OCI-LY1 (cell line): Measurements from ENCODE around the gene LRRC2.

Experiments used
- CTCF ChIP-seq: fragments of 200-600 bp; sonication (generic), shearing (Covaris generic); IDR thresholded peaks from 2 replicates; pipeline ENCODE4 v1.5.1; 2017; ENCODE audit warnings: mild to moderate bottlenecking, antibody characterized with exemption, low read length, moderate library complexity, mixed read lengths
- EZH2 ChIP-seq: fragments of 200-600 bp; sonication (generic), shearing (Covaris generic); IDR thresholded peaks from 2 replicates; pipeline ENCODE4 v1.8.0; 2017; ENCODE audit warnings: borderline replicate concordance, mixed run types, mild to moderate bottlenecking, antibody characterized with exemption, low read length, moderate library complexity, mixed read lengths

- TF ChIP-seq CTCF (no peak), EZH2 (no peak)
Measured at GRCh38 chr3:46545818-46546630, 20.1 kb downstream of the LRRC2 start.
